Sigmoid colon (tissue), 4 donors: ENCODE measurements around the gene EPHB1.

Source experiments
- EP300 ChIP-seq, 4 donors: sonication (generic); formaldehyde crosslinking; IDR thresholded peaks; one replicate each; pipeline ENCODE4 v1.6.1; 2017; ENCODE audit warnings: antibody characterized with exemption in 4 of 4
- POLR2A ChIP-seq, 2 donors: fragments of 450-650 bp; IDR thresholded peaks; one replicate each; pipeline ENCODE4 v1.6.1; 2016; ENCODE audit warnings: antibody characterized with exemption in 2 of 2, mild to moderate bottlenecking in 2 of 2, moderate library complexity in 2 of 2
- TF ChIP-seq, protein P1 (sequence below), 4 experiments: fragments of 450-650 bp in 3 of 4; fragments of 200-600 bp in 1 of 4; IDR thresholded peaks; one replicate each; pipeline ENCODE4 v1.5.1; 2016 to 2019; ENCODE audit warnings: antibody characterized with exemption in 4 of 4, mild to moderate bottlenecking in 3 of 4, moderate library complexity in 2 of 4

DNA sequence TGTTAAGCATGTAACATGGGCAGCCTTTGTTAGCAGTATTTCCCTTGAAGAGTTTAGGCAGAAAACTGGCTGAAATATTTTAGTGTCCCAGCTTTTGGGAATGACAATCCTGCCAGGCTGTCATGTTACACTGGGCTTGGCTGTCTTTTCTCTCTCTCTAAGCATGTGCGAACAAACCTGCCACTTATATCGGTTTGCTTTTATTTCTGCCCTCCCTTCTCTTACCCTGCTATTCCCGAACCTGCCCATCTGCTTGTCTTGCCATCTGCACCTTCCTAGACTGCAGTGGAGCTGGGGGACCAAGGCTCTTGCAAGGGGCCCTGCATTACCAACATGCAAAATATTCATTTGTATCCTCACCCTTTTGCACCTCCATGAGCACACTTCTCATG, 339.6 kb downstream of the EPHB1 start:
- TF ChIP-seq EP300 (IDR thresholded peaks at IDR 0.05) (no peak), POLR2A (IDR thresholded peaks at IDR 0.05) (no peak)
- TF ChIP-seq, protein P1, sequence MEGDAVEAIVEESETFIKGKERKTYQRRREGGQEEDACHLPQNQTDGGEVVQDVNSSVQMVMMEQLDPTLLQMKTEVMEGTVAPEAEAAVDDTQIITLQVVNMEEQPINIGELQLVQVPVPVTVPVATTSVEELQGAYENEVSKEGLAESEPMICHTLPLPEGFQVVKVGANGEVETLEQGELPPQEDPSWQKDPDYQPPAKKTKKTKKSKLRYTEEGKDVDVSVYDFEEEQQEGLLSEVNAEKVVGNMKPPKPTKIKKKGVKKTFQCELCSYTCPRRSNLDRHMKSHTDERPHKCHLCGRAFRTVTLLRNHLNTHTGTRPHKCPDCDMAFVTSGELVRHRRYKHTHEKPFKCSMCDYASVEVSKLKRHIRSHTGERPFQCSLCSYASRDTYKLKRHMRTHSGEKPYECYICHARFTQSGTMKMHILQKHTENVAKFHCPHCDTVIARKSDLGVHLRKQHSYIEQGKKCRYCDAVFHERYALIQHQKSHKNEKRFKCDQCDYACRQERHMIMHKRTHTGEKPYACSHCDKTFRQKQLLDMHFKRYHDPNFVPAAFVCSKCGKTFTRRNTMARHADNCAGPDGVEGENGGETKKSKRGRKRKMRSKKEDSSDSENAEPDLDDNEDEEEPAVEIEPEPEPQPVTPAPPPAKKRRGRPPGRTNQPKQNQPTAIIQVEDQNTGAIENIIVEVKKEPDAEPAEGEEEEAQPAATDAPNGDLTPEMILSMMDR (IDR thresholded peaks at IDR 0.05): no peak
